Stomach (tissue), 4 donors: ENCODE results near the gene F13B.

Experiments
- POLR2AphosphoS5 ChIP-seq, 3 donors: sonication (generic); formaldehyde crosslinking; IDR thresholded peaks; one replicate each; pipeline ENCODE4 v1.6.1; 2016; ENCODE audit warnings: antibody characterized with exemption in 3 of 3
- TF ChIP-seq, protein P1 (sequence below), 7 experiments: fragments of 450-650 bp in 4 of 7; fragments of 200-600 bp in 3 of 7; sonication (generic) in 3 of 7; IDR thresholded peaks; one replicate each; pipeline ENCODE4 v1.5.1; 2016 to 2019; ENCODE audit warnings: antibody characterized with exemption in 7 of 7, control low read depth in 2 of 7, mild to moderate bottlenecking in 1 of 7

DNA sequence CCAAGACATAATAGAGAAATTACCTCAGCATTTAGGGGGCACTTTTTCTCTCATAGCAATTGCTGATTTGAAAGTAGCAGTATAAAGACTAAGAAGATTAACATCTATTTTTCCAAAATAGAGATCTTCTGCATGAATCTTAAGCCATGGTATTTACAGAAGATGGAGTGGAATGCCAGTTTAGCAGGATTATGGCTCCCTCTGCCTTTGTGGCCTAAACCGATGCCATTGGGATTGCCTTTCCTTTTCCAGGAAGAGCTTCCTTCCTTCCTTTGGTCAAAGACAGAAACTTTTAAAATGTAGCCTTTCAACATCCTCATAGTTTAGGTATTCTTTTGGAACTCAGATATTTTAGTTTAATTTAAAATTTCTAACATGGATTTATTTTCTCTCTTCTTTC lies 50.3 kb downstream of the F13B start:
- no peak for TF ChIP-seq POLR2AphosphoS5 (IDR thresholded peaks at IDR 0.05)
- TF ChIP-seq, protein P1, sequence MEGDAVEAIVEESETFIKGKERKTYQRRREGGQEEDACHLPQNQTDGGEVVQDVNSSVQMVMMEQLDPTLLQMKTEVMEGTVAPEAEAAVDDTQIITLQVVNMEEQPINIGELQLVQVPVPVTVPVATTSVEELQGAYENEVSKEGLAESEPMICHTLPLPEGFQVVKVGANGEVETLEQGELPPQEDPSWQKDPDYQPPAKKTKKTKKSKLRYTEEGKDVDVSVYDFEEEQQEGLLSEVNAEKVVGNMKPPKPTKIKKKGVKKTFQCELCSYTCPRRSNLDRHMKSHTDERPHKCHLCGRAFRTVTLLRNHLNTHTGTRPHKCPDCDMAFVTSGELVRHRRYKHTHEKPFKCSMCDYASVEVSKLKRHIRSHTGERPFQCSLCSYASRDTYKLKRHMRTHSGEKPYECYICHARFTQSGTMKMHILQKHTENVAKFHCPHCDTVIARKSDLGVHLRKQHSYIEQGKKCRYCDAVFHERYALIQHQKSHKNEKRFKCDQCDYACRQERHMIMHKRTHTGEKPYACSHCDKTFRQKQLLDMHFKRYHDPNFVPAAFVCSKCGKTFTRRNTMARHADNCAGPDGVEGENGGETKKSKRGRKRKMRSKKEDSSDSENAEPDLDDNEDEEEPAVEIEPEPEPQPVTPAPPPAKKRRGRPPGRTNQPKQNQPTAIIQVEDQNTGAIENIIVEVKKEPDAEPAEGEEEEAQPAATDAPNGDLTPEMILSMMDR (IDR thresholded peaks at IDR 0.05) = no peak
